KG1 (cell line): Measurements from ENCODE around the gene MAST2.
"Not testable (repeated sequence)": the region's sequence is repeated elsewhere in the genome, so short reads cannot be mapped to it uniquely, and the experiment has no call there.

Experiments
- DNase-seq: peaks from one replicate; lab custom pipeline; 2025; lab: John Stamatoyannopoulos, UW

The MAST2 gene

DNA sequence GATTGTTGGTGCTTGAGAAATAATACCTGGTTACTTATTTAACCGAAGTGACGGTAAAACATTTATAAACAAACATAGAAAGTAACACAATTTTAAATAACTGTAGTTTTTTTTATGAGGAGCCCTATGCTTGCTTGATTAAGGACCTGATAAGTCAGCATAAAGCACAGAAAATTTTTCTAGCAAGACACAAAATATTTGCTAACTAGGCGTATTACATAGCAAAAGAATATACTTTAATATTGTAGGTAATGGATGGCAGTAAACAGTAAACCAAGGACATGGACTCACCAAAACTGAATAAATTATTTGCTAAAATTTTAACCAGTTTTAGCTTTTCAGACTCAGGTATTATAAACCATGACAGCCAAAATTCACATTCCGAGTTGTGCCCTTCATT is 90.9 kb downstream of the MAST2 start:
- DNase-seq: no peak

DNA sequence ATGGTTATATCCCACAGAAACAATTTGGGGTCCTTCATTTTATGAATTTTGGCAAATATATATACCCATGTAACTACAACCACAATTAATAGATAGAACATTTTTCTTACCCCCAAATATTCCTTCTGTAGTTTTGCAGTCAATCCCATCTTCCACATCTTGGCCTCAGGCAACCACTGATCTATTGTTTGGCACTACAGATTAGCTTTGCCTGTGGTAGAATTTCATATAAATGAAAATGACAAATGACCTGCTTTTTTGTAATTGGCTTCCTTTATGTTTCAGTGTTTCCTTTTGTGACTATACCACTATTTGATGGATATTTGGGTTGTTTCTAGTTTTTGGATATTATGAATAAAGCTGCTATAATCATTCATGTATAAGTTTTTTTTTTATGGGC is 91.5 kb downstream of the MAST2 start:
- no peak for DNase-seq

DNA sequence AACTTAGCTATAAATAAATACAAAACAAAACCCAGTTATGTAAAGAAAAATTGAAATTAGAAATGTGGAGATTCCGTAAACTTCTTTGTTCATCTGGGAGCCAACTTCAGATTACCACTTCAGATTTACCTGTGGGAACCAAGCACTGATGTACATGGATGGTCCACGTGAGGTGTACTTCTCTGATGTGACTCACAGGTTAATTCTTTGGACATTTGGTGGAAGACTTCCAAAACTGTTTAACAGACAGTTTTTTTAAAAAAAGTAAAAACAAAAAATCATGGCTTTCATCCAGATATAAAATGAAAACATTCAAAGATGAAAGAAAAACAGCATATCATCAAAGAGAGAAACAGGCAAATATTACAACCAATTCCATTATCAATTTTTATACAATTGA is 92.0 kb downstream of the MAST2 start:
- DNase-seq: no peak

DNA sequence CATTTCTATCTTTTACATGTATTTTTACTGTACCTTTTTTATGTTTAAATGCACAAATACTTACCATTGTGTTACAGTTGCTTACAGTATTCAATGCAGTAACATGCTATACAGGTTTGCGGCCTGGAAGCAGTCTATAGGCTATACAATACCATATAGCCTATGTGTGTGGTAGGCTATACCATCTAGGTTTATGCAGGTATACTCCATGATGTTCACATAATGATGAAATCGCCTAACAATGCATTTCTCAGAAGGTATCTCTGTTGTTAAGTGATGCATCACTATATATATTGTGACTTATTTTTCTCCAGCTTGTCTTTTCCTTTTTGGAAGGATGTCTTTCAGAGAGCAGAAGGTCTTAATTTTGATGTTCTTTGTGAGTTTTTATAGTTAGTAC is 103.5 kb downstream of the MAST2 start:
- DNase-seq: no peak

DNA sequence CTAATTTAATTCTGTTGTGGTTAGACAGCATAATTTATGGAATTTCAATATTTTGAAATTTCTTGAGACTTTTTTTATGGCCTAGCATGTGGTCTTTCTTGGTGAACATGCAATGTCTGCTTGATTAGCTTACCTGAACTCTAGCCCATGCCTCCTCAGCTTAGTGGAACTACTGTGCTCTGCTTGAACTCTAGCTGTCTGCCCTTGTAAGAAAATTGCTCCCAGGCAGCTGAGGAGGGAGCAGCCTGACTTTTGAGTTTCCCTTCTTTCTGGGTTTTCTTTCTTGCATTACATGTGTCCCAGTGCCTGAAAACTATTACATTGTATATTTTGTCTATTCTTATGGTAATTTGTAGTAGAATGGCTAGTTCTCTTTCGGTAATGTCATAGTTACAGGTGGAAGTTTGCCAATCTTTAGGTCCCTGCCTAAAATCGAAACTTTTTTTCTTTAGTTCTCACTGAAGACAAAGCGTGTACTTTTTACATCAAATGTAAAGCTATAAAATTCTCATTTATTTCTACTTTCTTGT is 105.3 kb downstream of the MAST2 start:
- no peak for DNase-seq

DNA sequence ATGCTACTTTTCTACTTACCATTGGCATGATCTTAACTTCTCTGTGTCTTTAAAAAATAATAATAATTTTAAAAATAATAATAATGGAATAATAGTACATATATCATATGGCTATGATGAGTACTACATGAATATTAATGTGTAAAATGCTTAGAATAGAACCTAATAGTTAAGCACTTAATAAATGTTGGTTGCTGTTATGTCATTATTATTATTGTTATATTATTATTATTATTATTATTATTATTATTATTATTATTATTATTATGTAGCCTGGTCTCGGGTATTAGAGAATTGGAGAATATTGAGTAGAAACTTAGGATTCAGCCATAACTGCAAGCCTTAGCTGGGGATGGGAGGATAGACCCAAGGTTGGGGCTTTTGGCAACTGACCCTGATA is 108.2 kb downstream of the MAST2 start:
- no peak for DNase-seq

DNA sequence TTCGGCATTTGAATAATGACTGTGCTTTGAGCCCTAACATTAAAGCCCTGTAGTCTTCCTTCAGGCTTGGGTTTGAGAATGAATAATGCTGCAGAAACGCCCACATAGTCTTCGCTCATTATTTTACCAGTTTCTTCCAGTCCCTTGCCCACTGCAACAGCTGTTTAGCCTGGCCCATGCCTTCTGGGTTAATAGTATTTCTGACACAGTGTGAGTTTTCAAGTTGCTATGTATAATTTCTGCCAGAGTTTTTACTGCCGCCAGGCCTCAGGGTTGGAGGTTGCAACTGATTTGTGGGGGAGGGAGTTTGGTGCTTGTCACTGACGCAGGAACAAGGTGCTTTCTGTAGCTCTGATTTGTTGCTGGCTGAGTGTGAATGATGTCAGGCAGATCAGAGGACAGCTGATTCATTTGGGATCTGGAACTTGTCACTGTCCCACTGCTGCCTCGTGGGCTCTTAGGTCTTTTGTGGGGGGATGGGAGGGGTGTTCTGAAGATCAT is 109.8 kb downstream of the MAST2 start:
- DNase-seq: no peak

DNA sequence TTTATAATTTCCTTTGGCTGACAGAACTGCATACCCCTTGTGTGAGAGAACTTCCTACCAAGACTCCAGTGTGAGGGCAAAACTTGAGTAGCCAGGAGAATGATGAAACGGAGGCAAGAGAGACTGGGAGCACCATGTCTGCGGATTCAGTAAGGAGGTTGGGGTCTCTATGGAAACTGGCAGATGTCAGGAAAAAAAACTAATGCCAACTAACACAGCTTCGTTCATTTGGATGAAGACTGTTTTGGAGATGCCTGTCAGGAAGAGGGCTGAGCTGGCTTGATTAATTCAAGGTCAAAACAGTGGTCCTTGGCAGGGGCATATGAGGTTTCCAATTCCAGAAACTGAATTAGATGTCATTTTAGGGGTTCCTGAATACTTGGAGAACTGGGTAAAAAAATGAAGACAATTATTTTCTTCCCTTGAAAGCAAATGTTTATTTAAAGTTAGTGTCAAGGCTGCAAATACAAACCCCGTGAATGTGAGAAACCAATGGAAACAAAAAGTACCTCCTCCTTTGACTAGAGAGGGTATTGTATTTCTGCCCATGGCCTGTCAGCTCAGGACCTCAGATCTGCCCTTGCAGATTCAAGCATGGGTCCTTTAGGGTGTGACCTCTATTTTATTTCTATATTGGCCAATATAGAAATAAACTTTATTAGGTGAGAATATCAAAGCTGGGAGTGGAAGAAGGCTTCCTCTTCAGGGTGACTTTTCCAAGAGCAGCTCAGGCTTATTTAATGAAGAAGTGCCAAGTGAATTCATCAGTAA is 110.5 kb downstream of the MAST2 start:
- no peak for DNase-seq

DNA sequence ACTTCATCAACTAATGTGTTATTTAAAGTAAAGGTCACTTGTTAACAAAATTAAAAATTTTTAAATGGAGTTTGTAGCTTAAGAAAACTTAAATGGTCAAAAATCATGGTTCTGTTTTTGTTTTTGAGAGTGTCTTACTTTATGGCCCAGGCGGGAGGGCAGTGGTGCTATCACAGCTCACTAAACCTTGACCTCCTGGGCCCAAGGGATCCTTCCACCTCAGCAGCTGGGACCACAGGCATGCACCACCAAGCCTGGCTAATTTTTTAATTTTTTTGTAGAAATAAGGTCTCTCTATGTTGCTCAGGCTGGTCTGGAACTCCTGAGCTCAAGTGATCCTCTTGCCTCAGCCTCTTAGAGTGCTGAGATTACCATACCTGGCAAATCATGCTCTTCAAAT is 111.4 kb downstream of the MAST2 start:
- no peak for DNase-seq

DNA sequence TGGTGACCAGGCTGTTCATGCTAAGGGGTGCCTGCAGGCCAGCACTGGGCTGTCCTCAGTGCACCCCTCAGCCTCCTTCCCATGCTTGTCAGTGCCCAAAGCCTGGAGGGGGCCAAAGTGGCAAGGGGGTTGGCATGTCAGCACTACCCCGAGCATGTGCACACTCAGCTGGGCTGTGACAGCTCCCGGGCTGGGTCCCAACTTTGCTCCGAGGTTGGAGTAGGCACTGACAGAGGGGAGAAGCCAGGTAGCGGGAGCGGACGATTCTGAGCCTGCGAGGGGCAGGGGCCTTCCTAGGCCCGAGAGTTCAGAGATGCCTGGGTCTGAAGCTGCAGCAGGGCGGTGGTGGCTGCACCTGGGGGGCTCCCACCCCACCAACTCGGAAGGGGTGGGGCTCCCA is 119.0 kb downstream of the MAST2 start:
- no peak for DNase-seq

DNA sequence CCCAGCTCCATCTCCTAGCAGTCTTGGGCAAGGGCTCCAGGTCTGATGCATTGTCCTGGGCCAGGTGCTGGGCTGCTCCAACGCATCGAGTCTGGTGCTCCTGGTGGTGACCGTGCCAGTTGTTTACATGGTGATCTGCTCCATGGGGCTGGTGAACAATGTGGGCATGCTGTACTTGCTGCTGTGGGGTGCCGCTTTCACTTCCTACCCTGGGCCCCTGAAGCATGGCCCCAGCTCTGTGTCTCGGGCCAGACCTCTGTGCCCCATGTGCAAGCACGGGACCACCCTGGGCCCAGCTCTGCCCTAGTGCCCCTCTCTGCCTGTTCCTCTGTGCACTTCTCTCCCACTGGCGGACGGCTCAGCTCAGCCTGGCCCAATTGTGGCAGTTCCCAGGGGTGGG is 119.4 kb downstream of the MAST2 start:
- DNase-seq: no peak

DNA sequence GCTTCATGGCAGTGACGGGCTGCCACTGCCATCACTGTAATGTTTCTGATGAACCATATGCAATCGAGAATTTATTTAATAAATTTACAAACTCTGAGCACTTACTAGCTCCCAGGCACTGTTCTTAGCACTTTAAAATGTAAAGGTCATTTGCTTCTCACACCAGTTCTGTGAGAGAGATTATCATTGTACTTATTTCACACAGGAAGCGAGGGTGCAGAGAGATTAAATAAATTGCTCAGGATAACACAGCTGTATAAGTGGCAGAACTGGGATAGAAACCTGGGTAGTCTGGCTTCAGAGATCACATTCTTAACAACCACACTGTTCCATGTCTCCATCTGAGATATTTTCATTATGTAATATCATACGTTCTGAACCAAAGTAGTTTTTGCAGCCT is 119.9 kb downstream of the MAST2 start:
- no peak for DNase-seq

DNA sequence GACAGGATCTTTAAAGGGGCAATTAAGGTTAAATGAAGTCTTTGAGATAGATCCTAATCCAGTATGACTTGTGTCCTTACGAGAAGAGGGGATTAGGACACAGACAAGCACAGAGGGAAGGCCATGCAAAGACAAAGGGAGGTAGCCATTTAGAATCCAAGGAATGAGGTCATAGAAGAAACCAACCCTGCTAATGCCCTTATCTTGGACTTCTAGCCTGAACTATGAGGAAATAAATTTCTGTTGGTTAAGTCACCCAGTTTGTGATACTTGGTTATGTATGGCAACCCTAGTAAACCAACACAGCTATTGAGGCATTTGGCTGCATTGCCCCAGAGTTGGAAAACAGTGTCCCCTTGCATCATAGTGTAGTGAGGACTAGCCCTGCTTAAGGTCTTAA is 121.3 kb downstream of the MAST2 start:
- DNase-seq: no peak

DNA sequence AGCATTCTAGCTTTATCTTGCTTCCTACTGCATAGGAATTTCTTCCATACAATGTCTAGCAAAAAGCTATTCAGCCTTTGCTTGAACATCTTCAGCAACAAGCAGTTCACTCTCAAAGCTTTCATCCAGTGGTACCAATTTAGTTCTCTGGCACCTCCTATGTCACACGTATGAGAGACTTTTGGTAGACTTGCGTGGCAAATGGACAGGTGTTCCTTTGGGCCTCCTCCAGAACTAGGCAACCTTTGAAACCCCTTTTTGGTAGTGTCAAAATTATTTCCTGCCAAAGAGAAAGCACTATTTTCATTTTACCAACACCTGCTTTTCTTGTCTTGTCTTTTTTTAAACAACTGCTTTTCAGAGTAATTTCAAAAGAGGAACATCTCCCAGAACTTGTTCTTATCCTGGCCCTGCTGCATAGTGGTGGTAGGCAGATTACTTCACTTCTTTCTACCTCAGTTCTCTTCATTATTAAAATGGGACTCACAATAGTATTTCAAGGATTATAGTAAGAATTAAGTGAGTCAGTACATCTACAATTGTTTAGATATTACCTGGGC is 122.4 kb downstream of the MAST2 start:
- DNase-seq: no peak

DNA sequence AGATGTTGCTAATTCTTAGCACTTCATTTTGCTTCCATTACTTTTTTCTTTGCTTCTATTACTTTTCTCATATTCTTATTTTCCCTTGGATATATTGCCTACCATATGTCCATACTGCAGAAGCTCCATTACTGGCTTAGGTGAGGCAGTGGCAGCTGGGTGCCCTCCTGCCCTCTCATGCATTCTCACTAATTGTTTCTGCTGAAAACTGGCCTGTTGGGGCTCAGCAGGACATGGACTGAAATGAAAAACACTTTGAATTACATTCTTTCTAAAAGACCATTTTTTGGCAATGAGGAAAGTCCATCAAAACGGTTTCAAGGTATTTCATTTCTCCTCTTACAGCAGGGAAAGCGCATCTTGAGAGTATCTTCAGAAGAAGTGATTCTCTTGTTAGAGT is 122.9 kb downstream of the MAST2 start:
- no peak for DNase-seq

DNA sequence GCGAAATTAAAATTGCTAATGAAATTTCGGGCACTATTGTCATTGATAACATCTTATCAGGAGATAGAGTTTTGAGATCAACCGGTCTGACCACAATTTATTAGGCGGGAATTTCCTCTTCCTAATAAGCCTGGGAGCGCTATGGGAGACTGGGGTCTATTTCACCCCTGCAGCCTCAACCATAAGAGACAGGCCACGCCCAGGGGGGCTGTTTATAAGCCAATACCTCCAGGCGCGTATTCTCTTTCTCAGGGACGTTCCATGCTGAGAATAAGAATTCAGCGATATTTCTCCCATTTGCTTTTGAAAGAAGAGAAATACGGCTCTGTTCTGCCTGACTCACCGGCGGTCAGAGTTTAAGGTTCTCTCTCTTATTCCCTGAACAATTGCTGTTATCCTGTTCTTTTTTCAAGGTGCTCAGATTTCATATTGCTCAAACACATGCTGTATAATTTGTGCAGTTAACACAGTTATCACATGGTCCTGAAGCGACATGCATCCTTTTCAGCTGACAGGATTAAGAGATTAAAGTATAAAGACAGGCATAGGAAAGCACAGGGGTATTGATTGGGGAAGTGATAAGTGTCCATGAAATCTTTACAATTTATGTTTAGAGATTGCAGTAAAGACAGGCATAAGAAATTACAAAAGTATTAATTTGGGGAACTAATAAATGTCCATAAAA is 124.0 kb downstream of the MAST2 start:
- DNase-seq: not testable (repeated sequence)

DNA sequence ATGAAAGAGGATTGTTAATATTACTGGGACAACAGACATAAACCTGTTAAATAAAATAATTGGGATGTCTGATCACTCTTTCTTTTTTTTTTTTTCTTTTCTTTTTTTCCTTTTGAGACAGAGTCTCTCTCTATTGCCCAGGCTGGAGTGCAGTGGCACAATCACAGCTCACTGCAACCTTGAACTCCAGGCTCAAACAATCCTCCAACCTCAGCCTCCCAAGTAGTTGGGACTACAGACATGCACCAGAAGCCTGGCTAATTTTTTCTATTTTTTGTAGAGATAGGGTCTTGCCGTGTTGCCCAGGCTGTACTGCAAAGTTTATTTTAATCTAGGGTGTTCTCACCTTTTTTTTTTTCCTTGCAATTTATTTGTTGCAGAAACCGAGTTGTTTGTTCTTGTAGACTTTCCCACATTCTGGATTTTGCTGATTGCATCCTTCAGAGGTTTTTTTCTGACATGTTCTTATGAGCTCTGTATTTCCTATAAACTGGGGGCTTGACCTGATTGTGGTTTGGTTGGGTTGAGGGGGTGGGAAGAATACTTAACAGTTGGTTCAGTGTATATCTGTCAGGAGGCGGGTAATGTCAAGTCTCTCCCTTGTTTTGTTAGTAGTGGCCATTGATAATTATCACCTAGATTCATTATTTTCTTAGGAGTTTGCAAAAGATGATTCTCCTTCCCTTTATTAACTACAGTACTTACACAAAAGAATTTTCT is 125.2 kb downstream of the MAST2 start:
- no peak for DNase-seq

DNA sequence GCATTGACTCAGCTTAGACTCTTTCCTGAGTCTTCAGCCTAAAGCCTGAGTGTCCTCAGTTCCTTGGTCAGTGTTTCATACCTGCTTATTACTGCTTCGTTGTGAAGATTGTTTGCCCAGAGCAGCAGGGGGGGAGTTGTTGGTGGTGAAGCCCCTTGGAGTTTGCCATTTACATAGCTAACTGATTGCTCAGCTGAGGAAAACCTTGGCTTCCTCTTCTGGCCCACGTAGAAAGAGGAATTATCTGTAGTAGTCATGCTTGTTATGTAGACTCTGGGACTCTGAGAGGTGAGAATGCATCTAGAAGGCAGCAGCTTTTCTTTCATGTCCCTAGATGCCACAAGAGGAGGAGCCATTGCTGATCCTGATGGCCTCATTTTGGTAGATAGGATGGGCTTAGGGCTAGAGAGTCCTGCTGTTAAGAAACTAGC is 125.9 kb downstream of the MAST2 start:
- no peak for DNase-seq

DNA sequence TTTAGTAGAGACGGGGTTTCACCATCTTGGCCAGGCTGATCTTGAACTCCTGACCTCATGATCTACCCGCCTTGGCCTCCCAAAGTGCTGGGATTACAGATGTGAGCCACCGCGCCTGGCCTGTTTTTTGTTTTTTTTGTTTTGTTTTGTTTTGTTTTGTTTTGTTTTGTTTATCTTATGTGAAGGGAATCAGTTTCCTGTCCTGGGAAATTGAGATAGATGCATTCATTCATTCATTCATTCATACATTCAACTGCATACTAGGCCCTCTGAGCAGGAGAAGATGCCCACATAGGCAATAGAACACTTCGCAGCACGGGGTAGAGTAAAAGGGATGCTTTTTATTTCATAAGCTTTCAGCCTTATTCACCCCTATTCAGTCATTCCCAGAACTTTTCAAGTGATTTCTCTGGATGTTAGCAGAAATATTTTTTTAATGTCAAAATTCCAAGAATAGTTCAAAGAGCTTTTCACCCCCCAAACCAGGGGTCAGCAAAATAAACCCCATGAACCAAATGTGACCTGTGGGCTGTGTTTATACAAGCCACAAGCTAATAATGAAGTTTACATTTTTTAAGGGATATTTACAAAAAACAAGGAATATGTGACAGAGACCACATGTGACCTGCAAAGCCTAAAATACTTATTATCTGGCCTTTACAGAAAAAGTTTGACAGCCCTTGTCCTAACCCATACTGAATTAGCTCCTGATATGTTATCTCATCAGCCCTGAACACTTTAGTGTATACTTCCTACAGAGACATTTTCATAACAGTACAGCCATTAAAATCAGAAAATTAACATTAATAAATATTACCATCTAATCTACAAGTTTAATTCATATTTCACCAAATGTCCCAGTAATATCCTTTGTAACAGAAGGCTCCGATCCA is 127.1 kb downstream of the MAST2 start:
- no peak for DNase-seq

DNA sequence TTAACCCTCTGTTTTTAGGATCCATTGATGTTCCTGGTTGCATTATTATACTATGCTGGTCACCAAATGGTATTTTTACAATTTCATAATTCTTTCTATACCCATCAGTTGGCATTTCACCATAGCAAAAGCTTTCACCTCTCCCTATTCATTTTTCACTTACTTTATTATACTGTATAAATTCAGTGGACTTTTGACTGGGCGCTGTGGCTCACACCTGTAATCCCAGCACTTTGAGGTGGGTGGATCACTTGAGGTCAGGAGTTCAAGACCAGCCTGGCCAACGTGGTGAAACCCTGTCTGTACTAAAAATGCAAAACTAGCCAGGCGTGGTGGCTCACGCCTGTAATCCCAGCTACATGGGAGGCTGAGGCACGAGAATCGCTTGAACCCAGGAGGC is 128.8 kb downstream of the MAST2 start:
- DNase-seq: not testable (repeated sequence)

DNA sequence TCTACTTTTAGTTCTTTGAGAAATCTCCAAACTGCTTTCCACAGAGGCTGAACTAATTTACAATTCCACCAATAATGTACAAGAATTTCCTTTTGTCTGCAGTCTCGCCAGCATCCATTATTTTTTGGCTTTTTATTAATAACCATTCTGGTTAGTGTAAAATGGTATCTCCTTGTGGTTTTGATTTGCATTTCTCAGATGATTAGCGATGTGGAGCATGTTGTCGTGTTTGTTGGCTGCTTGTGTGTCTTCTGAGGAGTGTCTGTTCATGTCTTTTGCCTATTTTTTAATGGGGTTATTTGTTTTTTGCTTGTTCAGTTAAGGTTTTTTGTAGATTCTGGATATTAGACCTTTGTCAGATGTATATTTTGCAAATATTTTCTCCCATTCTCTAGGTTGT is 131.5 kb downstream of the MAST2 start:
- no peak for DNase-seq
